NOMO-1 treated with DMSO at 0.1 percent for 48 hours (cell line): ENCODE results near the gene PJVK.
A peak's percentile ranks its signal among the peaks of the same experiment; 100 is the strongest.

ENCODE experiments used
- DNase-seq: peaks from one replicate; lab custom pipeline; 2025; ENCODE audit not compliant: unreplicated experiment; lab: John Stamatoyannopoulos, UW

PJVK gene

DNA sequence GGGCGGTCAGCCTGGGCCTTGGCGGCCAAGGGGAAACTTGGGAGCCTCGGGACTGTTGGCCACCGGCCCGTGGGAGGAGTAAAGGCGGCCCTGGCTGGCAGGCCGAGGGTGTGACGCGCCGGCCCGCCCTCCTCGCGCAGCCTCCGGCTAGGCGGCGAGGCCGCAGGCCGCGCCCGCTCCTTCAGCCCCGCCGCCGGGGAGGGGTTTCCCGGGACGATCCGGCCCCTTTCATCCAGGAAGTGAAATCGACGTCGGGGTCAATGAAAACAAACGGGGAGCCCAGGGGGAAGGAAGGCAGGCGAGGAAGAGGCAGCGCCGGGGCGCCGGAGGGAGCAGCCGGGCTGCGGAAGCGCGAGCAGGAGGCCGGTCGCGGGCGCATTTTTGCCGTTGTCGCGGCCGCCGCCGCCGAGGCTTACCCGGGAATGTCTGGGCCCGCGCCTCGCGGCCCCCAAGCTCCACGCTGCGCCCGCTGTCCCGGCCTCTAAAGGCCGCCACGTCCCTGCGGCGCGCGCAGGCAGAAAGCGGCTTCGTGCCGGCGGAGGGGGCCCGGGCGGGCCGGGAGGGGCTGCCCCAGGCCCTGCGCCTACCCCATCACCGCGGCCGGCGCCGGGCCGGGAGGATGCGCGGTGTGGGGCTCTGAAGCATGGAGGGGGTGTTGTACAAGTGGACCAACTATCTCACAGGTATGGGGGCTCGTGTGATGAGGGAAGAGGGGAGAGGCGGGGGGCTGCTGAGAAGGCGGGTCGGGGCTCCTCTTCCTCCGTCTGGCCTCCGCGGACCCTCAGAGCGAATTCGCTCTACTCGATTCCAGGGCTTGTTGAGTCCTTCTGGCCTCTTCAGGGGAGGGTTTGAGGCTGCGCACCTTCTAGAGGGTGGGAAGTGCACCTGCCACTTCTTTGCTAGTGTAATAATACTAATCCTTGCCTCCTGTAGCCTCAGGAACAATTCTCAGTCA, 29.3 kb downstream of the PJVK start, which contains the start of gene PLEKHA3:
Gene PLEKHA3, plus strand, starts transcription at position 231 of the 955 bp plus-strand sequence. Its CDS starts 413 bp downstream, at position 644.
- peak; percentile 84 for DNase-seq

DNA sequence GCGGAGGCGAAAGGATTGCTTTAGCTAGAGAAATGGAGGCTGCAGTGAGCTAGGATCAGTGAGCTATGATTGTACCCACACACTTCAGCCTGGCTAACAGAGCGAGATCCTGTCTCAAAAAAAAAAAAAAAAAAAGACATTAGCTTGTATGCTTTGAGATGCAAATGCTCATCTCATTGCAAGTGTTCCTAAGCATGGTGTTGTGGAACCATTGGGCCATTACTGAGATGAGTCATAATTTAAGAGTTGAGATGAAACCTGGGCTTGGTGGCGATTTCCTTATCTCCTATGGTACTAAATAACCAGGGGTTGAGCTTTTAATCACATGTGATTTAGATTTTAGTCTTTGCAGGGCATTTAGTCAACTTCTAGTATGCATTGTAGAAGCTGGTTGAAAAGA, 31.3 kb downstream of the PJVK start:
- no peak for DNase-seq

DNA sequence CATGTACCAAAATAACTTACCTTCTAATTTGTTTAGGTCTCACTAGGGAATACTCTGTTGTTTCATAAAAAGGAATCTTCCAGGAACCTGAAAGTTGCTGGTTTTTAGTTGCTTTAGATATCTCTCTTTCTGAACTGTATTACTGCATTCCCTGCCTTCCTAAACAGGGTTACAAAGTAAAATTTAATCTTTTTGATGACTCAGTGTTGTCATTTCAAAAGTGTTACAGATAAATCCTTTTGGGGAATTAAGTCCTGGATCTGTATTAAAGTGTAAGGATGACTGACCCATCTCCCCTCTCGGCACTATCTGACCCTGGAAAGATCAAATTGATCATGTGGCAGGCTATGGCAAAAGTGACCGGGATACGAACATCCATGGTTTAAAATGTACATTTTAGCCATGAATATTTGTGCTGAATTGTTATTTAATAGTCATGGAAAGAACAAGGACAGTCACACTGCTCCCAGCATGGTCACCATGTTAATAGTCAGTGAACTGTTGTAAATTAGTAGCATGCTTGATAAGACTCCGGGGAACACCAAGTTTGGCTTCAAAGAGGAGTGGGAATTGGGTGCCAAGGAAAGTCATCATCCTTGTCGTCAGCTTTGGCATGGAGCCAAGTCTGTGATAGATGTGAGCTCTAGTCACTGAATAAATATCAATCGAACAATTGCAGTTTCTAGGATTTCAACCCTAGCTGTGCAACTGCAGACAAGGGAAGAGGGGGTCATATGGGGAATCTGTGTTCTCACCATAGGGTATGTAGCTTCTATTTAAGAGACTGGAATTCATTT, 33.3 kb downstream of the PJVK start:
- no peak for DNase-seq

DNA sequence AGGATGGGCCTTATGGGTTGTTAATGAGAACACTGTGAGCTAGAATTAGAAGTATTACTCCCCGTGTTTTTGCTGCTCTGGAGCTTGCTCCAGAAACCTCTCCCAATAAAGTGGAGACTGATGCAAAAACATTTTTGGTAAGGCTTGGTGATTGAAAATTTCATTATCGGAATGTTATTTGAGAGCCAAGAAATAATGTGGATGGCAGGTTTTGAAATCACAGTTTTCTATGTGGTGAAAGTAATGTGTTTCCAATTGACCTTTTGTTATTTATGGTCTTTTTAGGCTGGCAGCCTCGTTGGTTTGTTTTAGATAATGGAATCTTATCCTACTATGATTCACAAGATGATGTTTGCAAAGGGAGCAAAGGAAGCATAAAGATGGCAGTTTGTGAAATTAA, 34.2 kb downstream of the PJVK start:
- no peak for DNase-seq

DNA sequence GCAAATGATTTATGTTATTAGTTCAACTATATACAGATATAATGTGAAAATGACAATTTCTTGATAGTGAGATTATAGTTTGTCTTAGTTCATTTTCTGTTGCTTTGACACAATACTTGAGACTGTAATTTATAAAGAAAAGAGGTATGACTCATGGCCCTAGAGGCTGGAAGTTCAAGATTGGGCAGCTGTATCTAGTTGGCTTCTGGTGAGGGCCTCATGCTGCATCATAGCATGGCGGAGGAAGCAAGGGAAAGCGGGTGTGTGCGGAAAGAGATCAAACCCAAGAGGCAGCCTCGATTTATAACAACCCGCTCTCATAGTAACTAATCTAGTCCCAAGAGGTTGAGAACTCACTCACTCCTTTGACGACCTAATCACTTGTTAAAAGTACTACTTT, 40.4 kb downstream of the PJVK start:
- no peak for DNase-seq

DNA sequence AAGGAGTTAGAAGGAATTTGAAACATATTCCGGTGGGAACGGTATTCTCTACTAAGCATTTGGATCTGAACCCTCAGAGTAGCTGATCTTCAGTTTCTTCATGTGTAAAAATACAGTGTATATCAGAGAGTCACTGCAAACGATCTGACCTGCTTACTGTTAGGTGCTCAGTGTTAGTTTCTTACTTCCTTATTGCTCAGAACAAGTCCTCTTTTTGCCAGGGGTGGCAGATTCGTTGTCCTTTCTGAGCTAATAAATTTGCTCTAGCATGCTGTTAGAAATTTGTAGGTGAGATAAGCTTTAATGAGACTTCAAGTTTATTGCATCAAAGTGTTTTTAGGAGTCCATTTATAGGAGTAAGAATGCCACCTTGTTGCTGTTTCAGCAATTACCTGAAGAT, 44.9 kb downstream of the PJVK start:
- no peak for DNase-seq

DNA sequence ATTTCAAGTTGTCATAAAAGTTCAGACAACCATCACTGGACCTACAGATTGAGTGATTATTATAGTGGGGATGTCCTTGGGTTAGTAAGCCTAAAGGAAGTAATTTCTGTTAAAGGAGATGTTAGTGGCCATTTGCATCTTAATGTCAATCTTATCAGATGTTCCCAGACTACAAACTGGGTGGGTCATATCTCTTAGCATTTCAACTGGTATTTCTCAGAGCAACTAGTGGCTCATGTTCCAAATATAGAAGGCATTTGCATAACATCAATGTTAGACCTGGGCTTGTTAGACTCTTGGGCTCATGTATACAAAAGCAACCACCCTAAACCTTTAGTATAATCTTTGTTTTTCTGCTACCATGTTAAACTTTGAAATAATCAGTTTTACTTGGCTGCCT, 47.0 kb downstream of the PJVK start:
- DNase-seq = no peak

DNA sequence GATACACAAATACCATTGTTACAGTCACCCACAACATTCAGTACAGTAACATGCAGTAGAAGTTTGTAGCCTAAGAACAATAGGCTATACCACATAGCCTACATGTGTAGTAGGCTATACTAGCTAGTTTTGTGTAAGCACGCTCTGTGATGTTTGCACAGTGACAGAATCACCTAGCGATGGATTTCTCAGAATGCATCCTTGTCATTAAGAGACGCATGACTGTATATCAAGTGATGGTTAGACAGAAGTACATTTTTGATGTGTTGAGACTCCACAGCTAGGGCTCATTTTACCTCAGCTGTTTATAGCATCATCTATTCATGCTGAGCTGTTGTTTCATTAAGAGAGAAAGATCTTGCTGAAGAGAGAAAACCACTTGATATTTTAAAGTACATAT, 48.5 kb downstream of the PJVK start:
- DNase-seq = no peak

DNA sequence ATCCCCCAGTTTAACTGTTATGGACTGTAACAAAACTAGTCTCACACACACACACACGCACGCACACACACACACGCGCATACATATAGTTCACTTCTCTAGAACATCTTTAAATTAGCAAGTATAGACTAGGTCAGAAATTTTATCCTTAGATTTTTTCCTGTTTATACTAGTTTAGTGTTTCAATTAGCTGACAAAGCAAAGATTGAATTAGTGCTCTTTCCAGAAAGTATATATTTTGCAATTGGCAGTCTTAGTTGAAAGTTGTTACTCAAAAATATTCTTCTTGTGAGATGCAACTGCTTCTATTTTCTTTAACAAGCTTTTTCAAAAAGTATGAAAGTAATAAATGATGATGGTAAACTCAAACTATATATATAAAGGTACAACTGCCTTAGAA, 51.6 kb downstream of the PJVK start:
- DNase-seq = no peak

DNA sequence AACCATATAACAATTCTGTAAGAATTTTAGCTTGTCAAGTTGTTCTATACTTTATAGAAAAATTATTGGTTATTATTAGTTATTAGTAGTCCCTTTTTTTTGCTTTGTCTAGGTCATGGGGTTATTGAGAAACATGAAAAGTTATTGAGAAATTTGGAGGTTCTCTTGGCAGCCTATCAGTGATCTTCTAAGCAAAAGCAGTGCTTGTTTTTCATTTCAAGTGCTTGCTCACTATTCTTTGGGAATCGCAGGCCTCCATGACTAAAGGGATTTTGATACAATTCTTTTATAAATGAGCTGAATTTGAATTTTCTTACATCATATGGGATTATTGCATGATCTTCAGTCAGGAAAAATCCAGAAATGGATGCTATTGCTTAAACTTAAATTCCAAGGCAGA, 54.9 kb downstream of the PJVK start:
- no peak for DNase-seq

DNA sequence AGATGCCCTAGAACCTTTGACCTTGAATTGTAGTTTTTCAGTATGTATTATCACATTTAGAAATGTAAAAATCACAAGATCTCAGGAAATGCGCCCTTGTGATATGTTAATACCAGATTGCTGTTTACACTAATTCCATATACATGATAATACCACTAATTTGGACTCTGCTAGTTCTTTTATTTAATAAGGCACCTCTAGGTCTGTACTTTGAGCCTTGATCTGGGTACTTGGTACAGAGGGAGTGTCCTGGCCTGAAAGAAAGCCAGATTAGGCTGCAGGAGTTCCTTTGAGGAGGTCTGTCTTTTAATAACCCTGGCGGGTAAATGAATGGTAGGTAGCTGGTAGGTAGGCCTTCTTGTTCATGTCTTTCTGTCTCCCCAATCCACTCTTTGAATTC, 55.3 kb downstream of the PJVK start:
- no peak for DNase-seq

DNA sequence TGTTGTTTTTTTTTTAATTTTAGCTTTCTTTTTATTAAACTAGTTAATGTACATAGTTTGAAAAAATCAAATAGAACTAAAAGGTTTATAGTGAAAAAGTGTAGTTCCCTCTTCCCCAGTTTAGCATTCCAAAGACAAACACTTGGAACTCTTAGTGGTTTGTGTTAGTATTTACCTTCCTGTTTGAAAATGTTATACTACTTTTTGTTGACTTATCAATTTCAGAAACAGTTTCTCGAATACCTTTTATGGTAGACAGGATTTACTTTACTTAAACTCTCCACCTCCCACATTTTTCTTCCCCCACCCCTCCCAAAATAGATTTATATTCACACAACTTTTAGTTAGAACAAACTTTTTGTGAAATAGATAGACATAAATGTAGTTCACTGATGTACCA, 55.8 kb downstream of the PJVK start:
- no peak for DNase-seq

DNA sequence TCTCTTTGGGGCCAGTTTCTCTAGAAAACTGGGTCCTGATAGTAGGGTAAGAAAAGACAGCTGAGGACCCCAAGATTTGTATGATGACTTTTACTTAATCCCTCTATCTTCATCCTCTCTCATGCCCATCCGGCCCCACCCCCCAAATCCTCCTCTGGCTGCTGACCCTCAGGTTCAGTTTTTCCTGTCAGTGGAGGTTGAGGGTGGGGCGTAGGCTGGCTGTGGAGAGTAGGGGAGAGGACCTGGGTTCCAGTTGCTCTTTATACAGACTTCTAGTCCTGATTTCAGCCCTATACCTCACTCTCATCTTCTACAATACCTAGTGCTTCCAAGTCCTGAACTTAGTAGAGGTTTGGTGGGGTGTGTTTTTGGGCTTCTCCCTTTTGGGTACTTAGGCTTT, 57.5 kb downstream of the PJVK start:
- no peak for DNase-seq

DNA sequence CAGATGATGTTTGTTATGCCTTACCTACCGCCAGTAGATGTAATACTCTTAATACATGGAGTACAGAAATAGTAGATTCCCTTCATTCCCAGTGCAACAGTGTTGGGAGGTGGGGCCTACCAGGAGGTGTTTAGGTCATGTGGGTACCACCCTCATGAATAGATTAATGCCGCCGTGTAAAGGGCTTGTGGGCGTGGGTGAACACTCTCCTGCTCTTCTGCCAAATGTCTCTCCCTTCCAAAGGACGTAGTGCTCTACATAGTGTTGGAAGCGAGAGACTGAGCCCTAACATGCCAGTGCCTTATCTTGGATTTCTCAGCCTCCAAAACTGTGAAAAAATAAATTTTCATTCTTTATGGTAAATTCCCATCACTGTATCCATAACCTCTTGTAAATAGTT, 59.2 kb downstream of the PJVK start:
- DNase-seq = no peak
